Glomerular visceral epithelial cell (primary cell): ENCODE data around the gene DNAJB1.
"Not testable (repeated sequence)": the region's sequence is repeated elsewhere in the genome, so short reads cannot be mapped to it uniquely, and the experiment has no call there.

Experiments used
- DNase-seq: peaks from one replicate; pipeline ENCODE4 v3.0.0-alpha.2; 2016; ENCODE audit errors: extremely low spot score

DNAJB1 gene

GRCh38 chr19:14520543-14520942 lies 2.3 kb upstream of the DNAJB1 start:
- no peak for DNase-seq

- peak; percentile 87 for DNase-seq
These were observed 1.7 kb upstream of the DNAJB1 start for GRCh38 chr19:14519860-14520407.

- no peak for DNase-seq
These were observed 1.2 kb upstream of the DNAJB1 start for GRCh38 chr19:14519245-14519859.

GRCh38 chr19:14517446-14517839 lies 754 bp downstream of the DNAJB1 start:
- no peak for DNase-seq

DNA sequence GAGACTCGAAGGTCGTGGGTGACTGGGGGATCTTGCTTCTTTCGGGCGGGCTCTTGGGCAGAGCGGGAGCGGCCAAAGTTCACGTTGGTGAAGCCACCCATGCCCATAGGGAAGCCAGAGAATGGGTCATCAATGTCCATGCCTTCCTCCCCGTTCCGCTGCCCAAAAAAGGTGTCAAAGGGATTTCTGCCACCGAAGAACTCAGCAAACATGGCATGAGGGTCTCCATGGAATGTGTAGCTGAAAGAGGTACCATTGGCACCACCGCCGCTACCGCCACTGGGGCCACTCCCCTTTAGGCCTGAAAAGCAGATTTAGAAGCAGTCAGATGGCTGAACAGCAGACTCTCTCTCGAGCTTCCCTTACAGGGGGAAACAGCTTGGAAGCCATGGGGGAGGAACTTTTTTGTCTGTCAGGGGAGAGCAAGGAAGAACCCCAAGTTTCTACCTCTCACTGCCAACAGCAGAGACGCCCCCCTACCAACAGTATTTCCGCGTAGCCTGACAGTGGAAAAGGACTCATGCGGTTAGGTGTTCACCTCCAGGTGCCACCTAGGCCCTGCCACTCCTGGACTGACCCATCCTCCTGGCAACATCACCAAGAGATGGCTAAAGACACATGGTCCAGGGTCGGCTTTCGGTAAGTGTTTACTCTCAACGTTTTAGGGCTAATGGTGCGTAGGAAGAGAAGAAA lies 1.3 kb downstream of the DNAJB1 start:
- DNase-seq, result no peak

DNA sequence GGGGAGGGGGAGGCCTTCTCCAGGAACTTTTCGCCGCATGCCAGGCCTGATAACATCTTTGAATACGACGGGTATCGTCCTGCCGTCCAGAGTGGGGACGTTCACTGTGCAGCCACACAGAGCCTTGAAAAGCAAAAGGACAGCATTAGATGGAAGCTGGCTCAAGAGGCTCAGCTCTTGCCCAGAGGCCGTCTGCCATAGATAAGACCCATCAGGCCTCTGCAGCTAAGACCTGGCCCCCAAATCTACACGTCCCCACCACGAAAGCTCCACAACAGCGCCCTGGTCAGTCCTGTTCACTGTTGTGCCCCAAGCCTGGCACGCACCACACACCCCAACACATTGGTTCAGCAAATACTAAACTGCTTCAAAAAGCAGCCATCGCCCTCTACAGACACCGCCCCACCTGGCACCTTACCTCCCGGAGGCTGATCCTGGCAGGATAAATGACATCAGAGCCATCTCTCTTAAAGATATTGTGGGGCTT lies 2.1 kb downstream of the DNAJB1 start:
- no peak for DNase-seq

- no peak for DNase-seq
These were observed 2.6 kb downstream of the DNAJB1 start for GRCh38 chr19:14515501-14516047.

DNA sequence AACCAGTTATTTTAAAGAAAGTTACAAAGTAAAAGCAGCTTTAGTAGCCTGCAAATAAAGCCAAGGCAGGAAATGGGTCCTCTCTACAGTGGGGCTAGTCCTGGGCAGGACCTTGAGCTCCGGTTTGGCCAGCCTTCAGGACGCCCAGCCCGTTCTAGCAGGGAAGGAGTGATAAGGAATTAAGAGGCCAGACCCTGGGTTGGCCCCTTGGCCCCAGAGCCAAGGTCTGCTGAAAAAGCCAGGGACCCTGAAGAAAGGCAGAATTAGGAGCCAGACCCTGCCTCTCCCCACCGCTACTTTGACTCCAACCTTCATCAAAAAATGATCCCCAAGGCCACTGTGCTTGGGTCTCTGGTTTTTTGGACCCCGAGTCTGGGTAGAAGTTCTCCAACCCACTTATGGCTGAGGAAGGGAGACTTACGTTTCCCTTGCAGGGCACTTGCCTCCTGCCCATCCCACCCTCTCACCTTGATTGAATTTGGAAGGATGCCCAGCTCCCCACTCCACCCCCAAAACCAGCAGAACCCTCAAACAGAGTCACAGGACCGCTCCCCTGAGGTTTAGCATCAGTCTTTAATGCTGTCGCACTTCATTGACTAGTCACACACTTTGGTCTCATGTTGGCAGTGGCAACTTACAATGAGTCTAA lies 3.9 kb downstream of the DNAJB1 start:
- no peak for DNase-seq

DNA sequence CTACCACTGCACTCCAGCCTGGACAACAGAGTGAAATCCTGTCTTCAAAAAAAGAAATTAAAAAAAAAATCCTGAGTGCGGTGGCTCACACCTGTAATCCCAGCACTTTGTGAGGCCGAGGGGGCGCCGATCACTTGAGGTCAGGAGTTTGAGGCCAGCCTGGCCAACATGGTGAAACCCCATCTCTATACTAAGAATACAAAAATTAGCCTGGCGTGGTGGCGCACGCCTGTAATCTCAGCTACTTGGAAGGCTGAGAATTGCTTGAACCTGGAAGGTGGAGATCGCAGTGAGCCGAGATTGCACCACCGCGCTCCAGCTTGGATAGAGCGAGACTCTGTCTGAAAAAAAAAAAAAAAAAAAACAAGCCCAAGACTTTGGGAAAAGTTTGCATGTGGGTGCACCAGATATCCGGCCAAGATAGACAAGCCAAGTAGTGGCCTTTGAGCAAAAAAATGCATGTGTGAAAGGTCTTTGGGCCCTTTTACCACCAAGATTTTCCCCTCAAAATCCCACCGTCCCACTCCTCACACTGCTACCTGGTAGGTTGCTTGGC lies 5.7 kb downstream of the DNAJB1 start:
- no peak for DNase-seq

DNA sequence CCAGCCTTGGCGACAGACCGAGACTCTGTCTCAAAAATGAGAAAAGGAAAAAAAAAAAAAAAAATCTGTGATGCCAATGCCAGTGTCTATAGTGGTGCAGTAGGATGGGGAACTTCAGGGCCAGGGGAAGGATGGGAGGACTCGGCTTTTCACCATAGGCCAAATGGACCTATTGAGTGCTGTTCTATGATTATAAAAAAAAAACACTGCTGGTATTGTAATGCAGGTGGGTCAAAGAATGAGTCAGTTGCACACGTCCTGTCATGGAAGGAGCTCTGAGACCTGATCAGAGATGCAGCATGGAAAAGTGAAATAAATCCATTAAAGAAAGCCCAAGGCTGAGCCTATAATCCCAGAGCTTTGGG lies 7.0 kb downstream of the DNAJB1 start:
- no peak for DNase-seq

GRCh38 chr19:14510311-14511228 lies 7.6 kb downstream of the DNAJB1 start:
- DNase-seq, result peak; percentile 46

GRCh38 chr19:14507704-14508542 lies 10.3 kb downstream of the DNAJB1 start:
- peak; percentile 34 for DNase-seq

GRCh38 chr19:14505488-14506239 lies 12.5 kb downstream of the DNAJB1 start:
- DNase-seq, result peak; percentile 82

DNA sequence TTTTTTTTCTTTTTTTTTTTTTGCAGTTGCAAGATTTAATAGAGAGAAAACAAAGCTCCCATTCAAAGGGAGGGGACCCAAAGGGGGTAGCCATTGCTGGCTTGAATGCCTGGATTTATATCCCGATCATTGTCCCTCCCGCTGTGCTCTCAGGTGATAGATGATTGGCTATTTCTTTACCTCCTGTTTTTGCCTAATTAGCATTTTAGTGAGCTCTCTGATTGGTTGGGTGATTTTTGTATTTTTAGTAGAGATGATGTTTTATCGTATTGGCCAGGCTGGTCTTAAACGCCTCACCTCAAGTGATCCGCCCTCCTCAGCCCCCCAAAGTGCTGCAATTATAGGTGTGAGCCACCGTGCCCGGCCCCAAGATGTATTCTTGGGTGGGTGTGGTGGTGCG lies 13.6 kb downstream of the DNAJB1 start:
- DNase-seq, result not testable (repeated sequence)

GRCh38 chr19:14503285-14503684 lies 14.9 kb downstream of the DNAJB1 start:
- no peak for DNase-seq

DNA sequence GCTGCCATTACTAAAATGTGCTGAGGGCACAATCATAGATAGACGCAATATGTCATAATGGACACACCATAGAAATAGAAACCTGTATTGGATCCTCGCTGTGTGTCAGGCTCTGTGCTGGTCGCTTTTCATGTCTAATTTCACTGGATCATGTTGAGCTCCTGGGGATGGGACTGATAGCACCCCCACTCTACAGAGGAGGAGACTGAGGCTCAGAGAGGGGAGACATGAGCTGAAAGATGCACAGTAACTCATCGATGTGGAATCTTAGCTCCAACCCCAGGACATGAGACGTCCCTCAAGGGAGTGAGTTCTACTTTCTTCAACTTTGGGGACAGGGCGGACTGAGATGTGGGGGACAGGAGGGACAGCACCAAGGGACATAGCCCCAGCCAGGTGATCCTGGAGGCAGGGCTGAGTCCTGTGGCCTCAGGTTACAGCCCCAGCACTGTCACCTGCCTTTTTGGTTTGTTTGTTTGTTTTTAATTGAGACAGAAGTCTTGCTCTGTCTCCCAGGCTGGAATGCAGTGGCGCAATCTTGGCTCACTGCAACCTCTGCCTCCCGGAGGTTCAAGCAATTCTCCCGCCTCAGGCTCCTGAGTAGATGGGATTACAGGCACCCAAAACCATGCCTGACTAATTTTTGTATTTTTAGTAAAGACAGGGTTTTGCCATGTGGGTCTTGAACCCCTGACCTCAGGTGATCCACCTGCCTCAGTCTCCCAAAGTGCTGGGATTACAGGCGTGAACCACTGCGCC lies 15.7 kb downstream of the DNAJB1 start:
- DNase-seq, result no peak

GRCh38 chr19:14497228-14497921 lies 20.8 kb downstream of the DNAJB1 start:
- no peak for DNase-seq

DNA sequence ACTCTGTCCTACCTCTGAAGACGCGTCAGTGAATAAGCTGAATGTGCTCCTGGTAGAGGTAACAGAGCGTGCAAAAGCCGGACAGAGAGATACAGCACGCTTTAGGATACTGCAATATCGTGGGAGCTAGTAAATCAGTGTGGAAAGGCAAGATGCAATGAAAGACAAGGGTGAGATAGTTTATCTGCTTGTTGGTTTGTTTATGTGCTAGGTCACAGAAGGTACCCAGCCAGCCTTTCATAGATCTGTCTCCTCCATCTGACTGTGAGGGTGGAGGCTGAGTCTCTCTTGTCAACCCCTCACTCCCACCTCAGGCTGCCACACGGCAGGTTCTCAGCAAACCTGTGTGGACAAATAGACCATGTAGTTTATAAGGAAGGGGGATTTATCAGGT lies 21.4 kb downstream of the DNAJB1 start:
- peak; percentile 52 for DNase-seq
